Measurements from ENCODE around the gene ELOVL1.
"Not testable (repeated sequence)": the region's sequence is repeated elsewhere in the genome, so short reads cannot be mapped to it uniquely, and the experiment has no call there.

The ELOVL1 gene

GRCh38 chr1:43381612-43382011 is 13.8 kb upstream of the ELOVL1 start:
- no peak for DNase-seq

- no peak for DNase-seq
Observed at GRCh38 chr1:43379476-43379875, 11.7 kb upstream of the ELOVL1 start.

- DNase-seq: no peak
Observed at GRCh38 chr1:43377831-43378230, 10.0 kb upstream of the ELOVL1 start.

- DNase-seq: no peak
Observed at GRCh38 chr1:43376723-43377235, 9.0 kb upstream of the ELOVL1 start.

DNA sequence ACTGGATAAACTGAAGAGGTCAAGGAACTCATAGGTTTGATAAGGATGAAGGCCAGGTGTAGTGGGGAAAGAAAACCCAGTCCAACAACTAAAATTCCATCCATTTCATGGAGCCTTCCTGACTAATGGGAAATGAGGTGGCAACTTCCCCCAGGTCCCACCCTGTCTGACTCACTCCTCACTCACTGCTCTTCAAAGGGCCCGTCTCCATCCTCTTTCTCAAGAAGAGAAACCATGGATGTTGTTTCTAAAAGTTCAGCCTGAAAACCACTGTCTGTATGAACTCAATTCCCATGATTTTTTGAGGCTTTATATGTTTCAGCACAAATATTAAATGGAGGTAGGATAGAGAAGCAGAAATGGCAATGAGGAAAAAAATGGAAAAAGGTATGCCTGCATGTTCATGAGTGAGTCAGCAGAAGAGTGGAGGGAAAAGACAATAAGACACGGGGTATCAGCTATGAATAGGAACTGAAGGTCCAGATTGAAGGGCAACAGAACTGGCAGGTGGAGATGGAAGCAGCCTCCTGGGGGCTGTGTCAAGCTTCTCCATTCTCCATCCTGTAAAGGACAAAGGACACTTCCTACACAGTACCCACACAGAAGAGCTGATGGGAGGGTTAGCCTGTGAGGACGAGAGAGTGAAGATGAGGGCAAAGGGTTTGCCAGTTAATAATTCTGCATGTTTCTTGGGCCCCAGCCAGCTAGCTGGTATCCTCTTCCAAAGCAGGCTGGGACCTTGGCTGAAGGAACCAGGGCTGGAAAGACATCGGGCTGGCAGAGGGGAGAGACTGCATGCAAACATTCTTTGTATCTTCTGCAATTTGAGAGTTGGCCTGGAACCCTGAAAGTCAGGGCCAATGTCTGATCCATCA is 5.5 kb upstream of the ELOVL1 start:
- DNase-seq: no peak

DNA sequence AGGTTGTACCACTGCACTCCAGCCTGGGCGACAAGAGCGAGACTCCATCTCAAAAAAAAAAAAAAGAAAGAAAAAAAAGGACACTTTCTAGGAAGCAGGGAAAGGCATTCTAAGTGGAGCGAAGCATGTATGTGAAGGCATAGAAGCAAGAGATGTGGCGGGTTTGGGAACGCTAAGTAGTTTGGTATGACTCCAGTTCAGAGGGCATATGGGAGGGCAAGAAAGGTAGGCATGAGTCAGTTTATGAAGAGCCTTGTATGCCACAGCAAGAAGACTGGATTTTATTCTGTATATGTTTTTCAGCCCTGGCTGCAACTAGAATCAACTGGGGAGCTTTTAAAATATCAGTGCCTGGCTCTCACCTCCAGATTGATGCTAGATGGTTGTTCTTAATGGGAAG is 4.4 kb upstream of the ELOVL1 start:
- DNase-seq: no peak

GRCh38 chr1:43370564-43370963 is 2.8 kb upstream of the ELOVL1 start:
- no peak for DNase-seq

- DNase-seq: not testable (repeated sequence)
Observed at GRCh38 chr1:43369779-43370178, 2.0 kb upstream of the ELOVL1 start.

DNA sequence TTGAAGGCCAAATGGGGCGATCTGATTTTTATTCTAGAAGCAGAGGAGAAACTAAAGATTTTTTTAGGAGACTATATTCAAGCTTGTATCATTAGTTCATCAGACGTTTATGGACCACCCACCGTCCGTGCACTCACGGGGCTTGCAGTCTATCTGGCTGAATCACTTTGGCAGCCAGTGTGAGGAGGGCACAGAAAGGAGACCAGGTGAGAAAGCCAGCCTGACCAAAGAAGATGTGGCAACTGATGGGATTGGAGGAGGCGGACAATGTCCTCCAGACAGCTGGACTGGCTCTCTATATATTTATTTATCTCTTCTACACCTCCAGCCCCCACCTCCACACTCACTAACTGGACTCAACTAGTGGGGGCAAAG is 822 bp upstream of the ELOVL1 start:
- no peak for DNase-seq

- no peak for DNase-seq
Observed at GRCh38 chr1:43367026-43367903, 546 bp downstream of the ELOVL1 start.

DNA sequence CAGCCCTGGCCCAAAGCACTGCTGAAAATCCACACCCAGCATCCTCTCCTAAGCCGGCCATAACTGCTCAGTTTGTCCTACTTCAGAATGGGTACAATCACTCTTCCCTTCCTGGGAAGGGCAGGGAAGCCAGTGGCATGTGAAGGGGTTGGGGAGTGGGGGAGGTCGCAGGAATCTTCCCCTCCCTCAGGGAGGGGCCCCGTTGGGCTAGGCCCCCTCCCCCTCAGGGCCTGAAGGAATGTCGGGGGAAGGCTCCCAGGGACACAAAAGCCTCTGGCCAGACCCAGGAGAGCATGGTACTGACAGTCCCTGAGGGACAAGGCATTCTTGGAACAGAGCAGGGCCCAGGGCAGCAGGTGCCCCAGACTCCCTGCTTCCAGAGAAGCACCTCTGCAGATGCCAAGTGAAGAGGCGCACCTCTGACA is 1.2 kb downstream of the ELOVL1 start:
- no peak for DNase-seq

DNA sequence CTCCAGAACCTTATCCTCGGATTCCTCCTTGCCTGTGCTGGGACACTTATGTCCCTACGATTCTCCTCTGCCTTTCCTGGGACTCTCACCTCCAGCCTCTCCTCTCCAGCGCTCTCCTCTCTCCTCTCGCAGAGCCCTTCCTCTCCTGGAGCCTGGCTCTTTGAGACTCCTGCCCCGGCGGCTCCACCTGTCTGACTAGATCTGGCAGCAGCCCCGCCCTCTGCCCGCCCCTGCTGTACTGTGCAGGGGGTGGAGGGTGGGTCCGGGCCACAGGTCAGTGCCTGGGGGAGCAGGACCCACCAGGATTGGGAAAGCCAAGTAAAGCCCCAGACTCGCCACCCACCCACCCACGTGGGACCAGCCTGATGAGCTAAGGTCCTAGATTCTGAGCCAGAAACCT is 1.6 kb downstream of the ELOVL1 start:
- no peak for DNase-seq

DNA sequence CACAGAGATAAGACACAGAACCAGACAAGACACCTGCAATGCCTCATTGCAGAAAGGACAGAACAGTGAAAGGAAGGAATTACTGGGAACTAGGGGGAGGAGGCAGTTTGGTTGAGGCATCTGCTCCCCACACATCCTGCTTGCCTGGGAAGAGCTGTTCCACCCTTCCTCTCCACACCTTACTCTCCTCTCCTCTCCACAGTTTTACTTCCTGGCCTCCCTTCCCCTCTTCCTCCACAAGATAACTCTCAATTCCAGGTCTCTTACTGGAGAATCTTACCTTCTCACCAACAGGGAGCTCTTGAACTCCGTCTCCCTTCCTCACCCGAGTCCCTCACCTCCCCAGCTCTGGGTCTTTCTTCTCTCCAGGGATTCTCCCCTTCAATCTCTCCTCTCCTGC is 2.1 kb downstream of the ELOVL1 start:
- no peak for DNase-seq

GRCh38 chr1:43363935-43364525 is 3.8 kb downstream of the ELOVL1 start:
- no peak for DNase-seq

GRCh38 chr1:43363283-43363934 is 4.4 kb downstream of the ELOVL1 start:
- no peak for DNase-seq

DNA sequence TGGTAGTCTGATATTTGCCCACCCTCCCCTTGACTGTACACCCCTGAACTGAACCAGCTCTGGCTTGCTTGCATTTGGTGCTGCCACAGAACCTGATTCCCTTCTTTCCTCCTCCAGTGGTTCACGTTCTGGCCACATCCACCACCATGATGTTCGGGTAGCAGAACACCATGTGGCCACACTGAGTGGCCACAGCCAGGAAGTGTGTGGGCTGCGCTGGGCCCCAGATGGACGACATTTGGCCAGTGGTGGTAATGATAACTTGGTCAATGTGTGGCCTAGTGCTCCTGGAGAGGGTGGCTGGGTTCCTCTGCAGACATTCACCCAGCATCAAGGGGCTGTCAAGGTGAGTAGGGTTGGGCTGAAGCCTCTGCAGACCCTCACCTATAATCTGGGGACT is 7.2 kb downstream of the ELOVL1 start:
- no peak for DNase-seq

DNA sequence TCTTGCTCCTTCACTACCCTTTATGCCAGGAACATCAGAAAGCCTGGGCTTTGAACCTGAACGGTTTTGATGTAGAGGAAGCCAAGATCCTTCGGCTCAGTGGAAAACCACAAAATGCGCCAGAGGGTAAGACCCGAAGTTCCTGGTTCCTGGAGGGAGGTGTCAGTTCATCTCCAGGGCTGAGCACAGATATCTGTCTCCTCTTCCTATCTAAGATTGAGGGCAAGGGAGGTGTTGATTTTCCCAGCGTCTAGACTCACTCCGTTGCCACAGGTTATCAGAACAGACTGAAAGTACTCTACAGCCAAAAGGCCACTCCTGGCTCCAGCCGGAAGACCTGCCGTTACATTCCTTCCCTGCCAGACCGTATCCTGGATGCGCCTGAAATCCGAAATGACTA is 8.1 kb downstream of the ELOVL1 start:
- DNase-seq: no peak

DNA sequence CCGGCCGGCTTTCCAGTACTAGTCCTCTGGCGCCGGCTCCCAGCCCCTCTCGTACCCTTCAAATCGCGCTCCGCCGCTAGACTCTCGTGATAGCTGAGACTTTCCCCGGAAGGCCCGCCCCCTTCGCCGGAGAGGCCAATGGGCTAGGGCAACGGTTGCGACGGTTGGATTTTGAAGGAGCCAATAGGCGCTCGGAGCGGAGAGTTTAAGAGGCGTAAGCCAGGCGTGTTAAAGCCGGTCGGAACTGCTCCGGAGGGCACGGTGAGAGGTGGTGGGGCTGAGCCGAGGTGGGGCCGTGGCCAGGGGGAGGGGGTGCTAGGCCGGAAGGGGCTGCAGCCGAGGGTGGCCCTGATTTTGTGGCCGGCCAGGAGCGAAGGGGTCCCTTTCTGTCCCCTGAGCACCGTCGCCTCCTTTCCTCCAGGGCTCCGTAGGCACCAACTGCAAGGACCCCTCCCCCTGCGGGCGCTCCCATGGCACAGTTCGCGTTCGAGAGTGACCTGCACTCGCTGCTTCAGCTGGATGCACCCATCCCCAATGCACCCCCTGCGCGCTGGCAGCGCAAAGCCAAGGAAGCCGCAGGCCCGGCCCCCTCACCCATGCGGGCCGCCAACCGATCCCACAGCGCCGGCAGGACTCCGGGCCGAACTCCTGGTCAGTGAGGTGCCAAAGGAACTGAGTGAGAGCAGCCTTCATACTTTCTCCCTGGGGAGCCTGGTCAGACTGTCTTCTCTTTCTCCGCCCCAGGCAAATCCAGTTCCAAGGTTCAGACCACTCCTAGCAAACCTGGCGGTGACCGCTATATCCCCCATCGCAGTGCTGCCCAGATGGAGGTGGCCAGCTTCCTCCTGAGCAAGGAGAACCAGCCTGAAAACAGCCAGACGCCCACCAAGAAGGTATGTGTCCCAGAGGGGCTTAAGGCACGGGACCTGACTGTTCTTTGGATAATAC is 8.8 kb downstream of the ELOVL1 start, which contains the start of gene CDC20:
CDC20 (plus strand) TSS at position 236 of the 948 bp plus-strand sequence; CDS start at position 471, 235 bp downstream.
- DNase-seq: peak; percentile 98

- peak; percentile 37 to 65 for DNase-seq
Observed at GRCh38 chr1:43358121-43358745, 9.6 kb downstream of the ELOVL1 start.

GRCh38 chr1:43357251-43357650 is 10.6 kb downstream of the ELOVL1 start:
- DNase-seq: no peak

DNA sequence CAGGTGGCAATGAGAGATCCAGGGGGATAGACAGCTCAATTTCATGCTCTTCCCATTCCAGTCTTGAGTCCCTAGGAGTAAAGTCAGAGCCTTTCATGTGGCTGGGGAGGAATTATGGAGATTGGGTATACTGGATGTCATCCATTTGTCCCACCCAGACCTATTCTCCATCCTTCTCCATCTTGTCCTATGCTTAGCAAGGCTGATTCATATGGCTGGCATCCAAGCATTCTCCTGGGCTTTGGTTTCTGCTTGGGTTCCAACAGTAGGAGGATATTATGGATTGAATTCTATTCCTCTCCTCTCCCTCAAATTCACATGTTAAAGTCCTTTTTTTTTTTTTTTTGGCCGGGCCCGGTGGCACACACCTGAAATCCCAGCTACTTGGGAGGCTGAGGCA is 12.9 kb downstream of the ELOVL1 start:
- no peak for DNase-seq
